ENCODE results near the gene CHD5.
"Not testable (repeated sequence)": the region's sequence is repeated elsewhere in the genome, so short reads cannot be mapped to it uniquely, and the experiment has no call there.

CHD5 gene

GRCh38 chr1:6080469-6080868, 99.7 kb downstream of the CHD5 start:
- no peak for DNase-seq

GRCh38 chr1:6077919-6078318, 102.2 kb downstream of the CHD5 start:
- DNase-seq = no peak

GRCh38 chr1:6077506-6077905, 102.6 kb downstream of the CHD5 start:
- DNase-seq = no peak

GRCh38 chr1:6077061-6077460, 103.1 kb downstream of the CHD5 start:
- not testable (repeated sequence) for DNase-seq

GRCh38 chr1:6075748-6076147, 104.4 kb downstream of the CHD5 start:
- DNase-seq = no peak

GRCh38 chr1:6074192-6074901, 105.8 kb downstream of the CHD5 start:
- no peak for DNase-seq

GRCh38 chr1:6073480-6074053, 106.6 kb downstream of the CHD5 start:
- DNase-seq = no peak

GRCh38 chr1:6072774-6073479, 107.2 kb downstream of the CHD5 start:
- DNase-seq = no peak

- DNase-seq = no peak
Measured at GRCh38 chr1:6071219-6071618, 108.9 kb downstream of the CHD5 start.

GRCh38 chr1:6070450-6070974, 109.6 kb downstream of the CHD5 start:
- no peak for DNase-seq

- DNase-seq = no peak
Measured at GRCh38 chr1:6069573-6069972, 110.5 kb downstream of the CHD5 start.

GRCh38 chr1:6068932-6069331, 111.2 kb downstream of the CHD5 start:
- no peak for DNase-seq

GRCh38 chr1:6068073-6068472, 112.0 kb downstream of the CHD5 start:
- no peak for DNase-seq

- no peak for DNase-seq
Measured at GRCh38 chr1:6066680-6067079, 113.4 kb downstream of the CHD5 start.

- no peak for DNase-seq
Measured at GRCh38 chr1:6065093-6065858, 114.8 kb downstream of the CHD5 start.

- not testable (repeated sequence) for DNase-seq
Measured at GRCh38 chr1:6063532-6064053, 116.5 kb downstream of the CHD5 start.

GRCh38 chr1:6062670-6063069, 117.5 kb downstream of the CHD5 start:
- DNase-seq = no peak

- no peak for DNase-seq
Measured at GRCh38 chr1:6059866-6060265, 120.3 kb downstream of the CHD5 start.

GRCh38 chr1:6057170-6057845, 122.8 kb downstream of the CHD5 start:
- DNase-seq = no peak

- no peak for DNase-seq
Measured at GRCh38 chr1:6056572-6056948, 123.6 kb downstream of the CHD5 start.

- no peak for DNase-seq
Measured at GRCh38 chr1:6054596-6054995, 125.5 kb downstream of the CHD5 start.

GRCh38 chr1:6053206-6053546, 126.9 kb downstream of the CHD5 start:
- DNase-seq = no peak
